CD1c-positive myeloid dendritic cell (primary cell): ENCODE results near the gene NAV2.

Experiments used
- DNase-seq: peaks from one replicate; pipeline ENCODE4 v3.0.0-alpha.2; 2016; ENCODE audit errors: extremely low spot score

NAV2 gene

DNA sequence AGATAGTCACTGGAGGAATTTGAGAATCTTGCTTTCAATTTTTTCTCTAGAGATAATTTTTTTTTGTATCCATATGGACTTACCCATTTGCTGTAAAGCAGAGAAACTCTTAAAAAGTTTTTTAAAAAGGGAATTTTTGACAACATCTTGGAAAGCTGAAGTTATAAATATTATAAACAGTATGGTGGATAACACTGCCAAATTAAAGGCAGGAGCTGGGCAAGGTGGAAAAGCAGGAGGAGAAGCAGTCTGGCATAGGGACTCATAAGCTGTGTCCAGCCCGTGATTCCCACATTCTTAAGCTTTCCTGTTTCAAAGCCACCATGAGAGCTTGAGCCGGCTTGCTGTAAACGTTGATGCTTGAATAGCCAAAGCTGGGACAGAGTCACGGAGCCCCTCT, 149.5 kb downstream of the NAV2 start:
- DNase-seq: no peak

- DNase-seq: no peak
Observed at GRCh38 chr11:19864141-19865140, 151.8 kb downstream of the NAV2 start.

- DNase-seq: no peak
Observed at GRCh38 chr11:19866037-19866436, 153.4 kb downstream of the NAV2 start.

DNA sequence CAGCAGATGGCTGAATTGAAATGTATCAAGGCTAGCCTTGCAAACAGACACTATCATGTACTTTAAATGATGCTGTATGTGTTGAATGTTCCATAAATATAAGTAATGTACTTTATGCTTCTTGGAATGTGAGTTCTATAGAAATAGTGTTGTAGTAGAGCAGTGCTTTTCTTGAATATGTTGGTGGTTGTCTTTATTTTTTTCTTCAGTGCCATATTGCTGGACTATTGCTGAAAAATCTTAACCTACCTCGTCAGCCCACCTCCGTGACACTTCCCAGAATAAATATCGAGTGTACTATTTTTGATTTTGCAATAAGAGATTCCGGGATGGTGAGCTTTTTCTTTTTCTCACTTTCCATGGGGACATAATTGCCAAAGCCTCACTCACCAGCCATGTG, 153.9 kb downstream of the NAV2 start:
- DNase-seq: no peak

DNA sequence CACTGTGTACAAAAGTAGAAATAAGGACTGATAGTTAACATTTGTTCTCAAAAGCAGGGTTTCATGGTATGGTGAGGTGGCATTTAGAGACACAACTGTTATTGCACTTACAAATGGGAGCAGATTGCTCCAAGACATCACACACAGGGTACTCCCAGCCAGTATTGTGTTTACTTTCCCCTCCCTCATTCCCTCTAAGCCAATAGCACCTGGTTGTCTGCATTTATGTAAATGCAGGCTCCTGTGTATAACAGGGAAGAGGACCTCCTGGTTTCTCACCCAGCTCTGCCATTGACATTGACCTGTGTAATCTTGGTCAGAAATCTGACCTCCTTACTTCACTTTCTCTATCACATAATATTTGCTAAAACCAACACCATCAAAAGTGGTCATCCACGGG, 154.4 kb downstream of the NAV2 start:
- no peak for DNase-seq

GRCh38 chr11:19868281-19868821, 155.7 kb downstream of the NAV2 start:
- DNase-seq: no peak

DNA sequence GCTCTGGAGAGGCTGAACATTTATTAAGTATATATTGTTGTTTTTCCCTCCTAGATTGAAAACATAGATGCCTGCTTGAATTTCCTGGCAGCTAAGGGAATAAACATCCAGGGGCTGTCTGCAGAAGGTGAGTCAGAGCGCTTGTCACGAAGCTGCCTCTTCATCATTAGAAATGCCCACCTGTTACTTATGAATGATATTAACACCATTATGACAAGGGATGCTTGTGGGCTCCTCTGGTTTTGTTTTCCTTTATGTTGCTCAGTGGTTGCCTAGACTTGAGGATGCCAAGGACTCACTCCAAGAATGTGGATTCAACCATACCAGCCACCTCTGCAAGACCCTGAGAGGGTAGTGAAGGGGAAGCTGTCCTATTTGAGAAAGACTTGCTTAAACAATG, 156.2 kb downstream of the NAV2 start:
- no peak for DNase-seq

DNA sequence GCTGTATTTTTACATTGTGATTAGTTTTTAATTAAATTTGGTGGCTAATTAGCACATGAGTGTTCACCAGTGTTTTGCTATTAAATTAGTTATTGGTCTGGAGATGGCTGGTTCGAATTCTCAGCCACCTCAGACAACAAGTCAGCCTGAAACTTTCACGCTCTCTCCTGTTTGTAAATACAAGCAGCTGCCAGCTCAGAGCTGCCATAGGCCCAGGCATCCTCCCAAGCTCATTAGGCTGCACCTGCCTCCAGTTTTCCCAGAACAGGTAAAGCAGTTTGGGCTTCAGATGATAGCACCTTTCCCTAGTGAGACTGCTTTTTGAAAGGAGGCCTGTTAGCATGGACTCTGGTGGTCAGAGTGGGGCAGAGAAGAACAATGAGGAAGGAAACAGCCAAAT, 156.8 kb downstream of the NAV2 start:
- no peak for DNase-seq

- no peak for DNase-seq
Observed at GRCh38 chr11:19869946-19870589, 157.4 kb downstream of the NAV2 start.

DNA sequence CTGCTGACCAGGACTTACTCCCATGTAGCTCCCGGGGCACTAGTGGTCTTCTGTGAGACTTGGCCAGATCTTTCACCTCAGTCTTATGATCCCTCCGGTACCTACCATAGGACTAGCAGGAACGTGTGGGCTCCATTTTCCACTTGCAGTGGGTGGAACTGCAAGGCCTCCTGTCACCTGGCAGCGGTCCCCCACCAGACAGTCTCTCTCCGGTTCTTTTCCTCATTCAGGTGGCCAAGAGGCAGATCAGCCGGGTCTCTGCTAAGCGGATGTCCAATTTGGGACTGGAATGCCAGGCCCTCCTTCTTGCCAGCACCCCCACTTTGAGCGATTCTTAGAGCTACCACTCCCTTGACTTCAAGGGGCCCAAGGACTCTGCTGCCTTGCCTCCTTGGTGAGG, 158.9 kb downstream of the NAV2 start:
- no peak for DNase-seq

- no peak for DNase-seq
Observed at GRCh38 chr11:19872512-19873145, 160.0 kb downstream of the NAV2 start.

DNA sequence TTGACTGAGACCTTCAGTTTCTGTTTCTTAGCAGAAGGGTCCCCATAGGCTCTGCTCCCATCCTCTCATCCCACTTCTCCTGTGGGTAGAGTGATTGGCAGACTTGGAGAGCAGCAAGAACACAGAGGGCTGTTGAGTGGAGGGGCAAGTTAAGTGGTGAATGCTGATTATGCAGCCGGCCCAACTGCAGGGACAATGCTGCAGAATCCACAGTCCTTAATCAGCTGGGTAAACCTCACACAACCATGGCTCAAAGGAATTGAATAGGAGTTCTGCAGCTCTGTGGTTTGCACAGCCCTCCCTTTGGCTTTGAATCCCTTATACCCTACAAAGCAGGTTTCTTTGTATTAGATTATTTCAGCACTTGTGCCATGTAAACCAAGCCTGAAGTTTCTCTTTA, 161.1 kb downstream of the NAV2 start:
- no peak for DNase-seq

DNA sequence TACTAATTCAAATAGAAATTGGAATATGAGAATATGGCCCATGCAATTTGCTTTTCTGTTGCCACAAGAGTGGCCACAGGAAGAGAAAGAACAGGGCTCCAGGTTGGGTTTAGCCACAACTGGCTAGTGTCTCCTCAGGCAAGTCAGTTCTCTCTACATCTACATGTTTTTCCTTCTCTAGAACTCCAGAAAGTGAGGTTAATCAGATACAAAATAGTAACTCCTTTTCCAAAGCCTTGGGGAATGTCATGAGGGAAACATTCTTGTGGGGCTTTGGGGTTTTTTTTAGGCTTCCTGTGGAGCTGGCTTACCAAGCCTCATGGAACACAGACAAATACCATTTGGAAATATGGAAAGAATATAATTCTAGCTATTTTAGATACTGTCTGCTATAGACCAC, 161.6 kb downstream of the NAV2 start:
- no peak for DNase-seq

DNA sequence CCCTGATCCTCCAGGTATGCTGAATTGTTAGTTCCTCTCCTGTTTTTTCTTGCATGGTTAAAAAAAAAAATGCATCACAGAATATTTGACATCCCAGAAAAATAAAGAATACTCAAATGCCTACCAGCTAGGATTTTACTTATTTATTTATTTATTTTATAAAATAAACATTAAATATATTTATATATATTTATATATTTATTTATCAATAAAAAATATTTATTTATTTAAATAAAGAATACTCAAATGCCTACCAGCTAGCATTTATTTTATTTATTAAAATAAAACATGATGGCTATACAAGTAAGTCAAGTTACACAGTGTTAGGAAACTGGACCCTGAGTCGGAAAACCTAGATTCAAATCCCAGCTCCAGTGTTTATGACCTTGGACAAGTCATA, 164.1 kb downstream of the NAV2 start:
- DNase-seq: no peak

DNA sequence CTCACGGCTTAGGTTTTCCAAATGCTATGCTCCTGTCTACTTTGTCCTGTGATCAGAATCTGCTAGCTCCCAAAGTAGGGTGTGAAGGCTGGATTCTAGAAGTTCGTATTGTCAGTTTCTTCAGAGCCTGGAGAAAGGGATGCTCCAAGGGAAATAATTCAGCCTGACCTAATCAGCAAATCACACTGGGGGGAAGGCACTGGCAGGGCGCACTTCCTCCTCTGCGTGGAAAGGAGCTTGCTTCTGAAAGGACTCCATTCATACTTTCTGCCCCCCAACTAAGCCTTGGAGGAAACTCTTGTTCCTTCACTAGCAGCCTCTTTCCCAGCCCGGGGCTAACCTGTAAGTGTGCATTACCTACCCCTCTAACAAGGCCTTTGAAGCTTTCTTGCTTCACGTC, 165.9 kb downstream of the NAV2 start:
- DNase-seq: no peak

DNA sequence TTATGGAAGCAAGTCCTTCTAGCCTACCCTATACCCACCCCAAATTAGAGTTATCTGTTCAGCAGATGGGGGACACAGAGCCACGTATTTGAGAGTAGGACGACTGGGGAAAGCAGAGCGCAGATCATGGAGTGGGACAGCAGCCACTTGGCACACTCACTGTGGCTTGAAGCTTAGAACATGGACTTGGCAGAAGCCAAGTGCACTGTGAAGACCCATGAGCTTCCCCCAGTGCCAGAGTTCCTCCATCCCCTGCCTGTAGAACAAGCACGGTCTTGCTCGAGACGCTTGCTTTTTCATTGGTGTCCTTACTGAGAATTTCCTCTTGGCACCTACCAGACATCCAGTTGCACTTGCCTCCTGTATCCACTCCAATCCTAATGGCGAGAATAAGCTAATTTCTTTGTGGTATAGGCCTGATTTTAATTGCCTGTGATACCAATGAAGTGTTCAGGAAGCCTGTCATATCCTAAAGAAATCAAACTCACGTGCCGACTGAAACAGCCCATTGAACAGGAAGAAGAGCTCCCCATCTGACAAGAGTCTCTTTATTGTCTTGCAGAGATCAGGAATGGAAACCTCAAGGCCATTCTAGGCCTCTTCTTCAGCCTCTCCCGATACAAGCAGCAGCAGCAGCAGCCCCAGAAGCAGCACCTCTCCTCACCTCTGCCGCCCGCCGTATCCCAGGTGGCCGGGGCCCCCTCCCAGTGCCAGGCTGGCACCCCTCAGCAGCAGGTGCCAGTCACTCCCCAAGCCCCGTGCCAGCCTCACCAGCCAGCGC, 166.9 kb downstream of the NAV2 start:
- no peak for DNase-seq

DNA sequence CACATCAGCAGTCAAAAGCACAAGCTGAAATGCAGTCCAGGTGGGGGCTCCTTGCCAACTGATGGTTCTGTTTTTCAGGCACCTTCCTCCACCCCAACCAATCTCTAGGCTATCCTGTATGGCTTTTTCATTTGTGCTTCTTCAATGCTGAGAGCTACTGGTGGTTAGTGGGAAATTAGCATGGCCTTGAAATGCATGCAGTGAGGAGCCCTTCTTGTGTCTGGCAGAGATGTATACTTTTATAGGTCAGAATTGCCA, 167.4 kb downstream of the NAV2 start:
- DNase-seq: no peak

- DNase-seq: no peak
Observed at GRCh38 chr11:19881177-19881576, 168.5 kb downstream of the NAV2 start.

GRCh38 chr11:19882356-19882755, 169.7 kb downstream of the NAV2 start:
- DNase-seq: no peak

GRCh38 chr11:19886498-19886897, 173.9 kb downstream of the NAV2 start:
- DNase-seq: no peak

- DNase-seq: no peak
Observed at GRCh38 chr11:19887842-19888241, 175.2 kb downstream of the NAV2 start.

- no peak for DNase-seq
Observed at GRCh38 chr11:19889531-19889930, 176.9 kb downstream of the NAV2 start.
